Ascending aorta (tissue), 2 donors: ENCODE data around the gene KCNMB1. TPM values are rescaled to one million over a fixed set of nuclear protein-coding genes. Genes with fewer than 3 reads are reported as not detected.
A peak's percentile ranks its signal among the peaks of the same experiment; 100 is the strongest.

Experiments used
- DNase-seq, 2 donors: peaks; one replicate each; pipeline ENCODE4 v3.0.0-alpha.2; 2019; ENCODE audit warnings: low spot score in 2 of 2
- H3K27ac ChIP-seq, 2 donors: fragments of 200-600 bp; sonication (generic); one replicate each; pipeline ENCODE4 v1.5.1; 2016 to 2017; ENCODE audit warnings: mild to moderate bottlenecking in 1 of 2
- H3K27me3 ChIP-seq: fragments of 200-600 bp; sonication (generic); one replicate; pipeline ENCODE4 v1.5.1; 2017
- H3K36me3 ChIP-seq, 2 donors: fragments of 200-600 bp; sonication (generic); one replicate each; pipeline ENCODE4 v1.5.1; 2016
- H3K4me1 ChIP-seq, 2 donors: fragments of 200-600 bp; sonication (generic); one replicate each; pipeline ENCODE4 v1.5.1; 2016 to 2017; ENCODE audit warnings: mild to moderate bottlenecking in 1 of 2
- H3K4me3 ChIP-seq, 2 donors: fragments of 200-600 bp; sonication (generic); one replicate each; pipeline ENCODE4 v1.5.1; 2016 to 2017; ENCODE audit warnings: mild to moderate bottlenecking in 1 of 2
- H3K9me3 ChIP-seq, 2 donors: fragments of 200-600 bp; sonication (generic); one replicate each; pipeline ENCODE4 v1.5.1; 2016
- intact Hi-C: fragments of 100-400 bp; cut with DNase I; formaldehyde crosslinking; loops from one replicate; pipeline ENCODE4 v1.15.1; 2023
- total RNA-seq: library from RNA; depleted of rRNA; stranded (reverse); fragments of >200 nt; gene quantifications from one replicate; pipeline ENCODE4 v1.1.0, GENCODE V29; 2016
- TF ChIP-seq, protein P1 (sequence below), 3 experiments: fragments of 200-600 bp in 2 of 3; fragments of 450-650 bp in 1 of 3; sonication (generic) in 2 of 3; IDR thresholded peaks; one replicate each; pipeline ENCODE4 v1.5.1; 2016 to 2019; ENCODE audit warnings: antibody characterized with exemption in 3 of 3, mild to moderate bottlenecking in 1 of 3, moderate library complexity in 1 of 3

KCNMB1 gene
- total RNA-seq, 1 donor from 2014 or later: 30.8 TPM

DNA sequence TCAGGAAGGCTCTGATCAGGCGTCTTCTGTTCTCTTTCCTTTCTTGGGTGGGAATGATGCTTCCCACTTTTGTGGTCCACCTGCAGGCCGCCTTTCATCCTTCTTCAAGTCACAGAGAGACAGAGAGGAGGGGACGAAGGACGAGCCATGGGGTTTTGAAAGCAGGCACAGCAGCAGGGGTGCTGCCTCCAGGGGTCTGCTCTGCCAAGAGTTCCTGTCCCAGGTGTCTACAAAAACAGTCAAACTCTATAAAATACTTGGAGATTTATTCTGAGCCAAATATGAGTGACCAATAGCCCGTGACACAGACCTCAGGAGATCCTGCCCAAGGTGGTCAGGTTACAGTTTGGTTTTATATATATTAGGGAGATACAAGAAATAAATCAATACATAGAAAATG, 57.1 kb downstream of the KCNMB1 start:
- DNase-seq: no peak
- no peak overlapping the region for H3K4me3 ChIP-seq
- H3K4me1 ChIP-seq: peaks cover 0 to 14% of the 10 kb centered on the region in 2 donors
- no peaks in the 10 kb centered on the region for H3K27me3 ChIP-seq
- TF ChIP-seq, protein P1, sequence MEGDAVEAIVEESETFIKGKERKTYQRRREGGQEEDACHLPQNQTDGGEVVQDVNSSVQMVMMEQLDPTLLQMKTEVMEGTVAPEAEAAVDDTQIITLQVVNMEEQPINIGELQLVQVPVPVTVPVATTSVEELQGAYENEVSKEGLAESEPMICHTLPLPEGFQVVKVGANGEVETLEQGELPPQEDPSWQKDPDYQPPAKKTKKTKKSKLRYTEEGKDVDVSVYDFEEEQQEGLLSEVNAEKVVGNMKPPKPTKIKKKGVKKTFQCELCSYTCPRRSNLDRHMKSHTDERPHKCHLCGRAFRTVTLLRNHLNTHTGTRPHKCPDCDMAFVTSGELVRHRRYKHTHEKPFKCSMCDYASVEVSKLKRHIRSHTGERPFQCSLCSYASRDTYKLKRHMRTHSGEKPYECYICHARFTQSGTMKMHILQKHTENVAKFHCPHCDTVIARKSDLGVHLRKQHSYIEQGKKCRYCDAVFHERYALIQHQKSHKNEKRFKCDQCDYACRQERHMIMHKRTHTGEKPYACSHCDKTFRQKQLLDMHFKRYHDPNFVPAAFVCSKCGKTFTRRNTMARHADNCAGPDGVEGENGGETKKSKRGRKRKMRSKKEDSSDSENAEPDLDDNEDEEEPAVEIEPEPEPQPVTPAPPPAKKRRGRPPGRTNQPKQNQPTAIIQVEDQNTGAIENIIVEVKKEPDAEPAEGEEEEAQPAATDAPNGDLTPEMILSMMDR (IDR thresholded peaks at IDR 0.05): no peak
- no peaks in the 10 kb centered on the region for H3K9me3 ChIP-seq
- no peaks in the 10 kb centered on the region for H3K36me3 ChIP-seq
- intact Hi-C loops: loop anchor here (5.0 kb wide), 2 partner anchors 65 to 300 kb away; no protein-coding TSS in a partner anchor
- H3K27ac ChIP-seq: peak overlapping the region; percentile 37 to 72

DNA sequence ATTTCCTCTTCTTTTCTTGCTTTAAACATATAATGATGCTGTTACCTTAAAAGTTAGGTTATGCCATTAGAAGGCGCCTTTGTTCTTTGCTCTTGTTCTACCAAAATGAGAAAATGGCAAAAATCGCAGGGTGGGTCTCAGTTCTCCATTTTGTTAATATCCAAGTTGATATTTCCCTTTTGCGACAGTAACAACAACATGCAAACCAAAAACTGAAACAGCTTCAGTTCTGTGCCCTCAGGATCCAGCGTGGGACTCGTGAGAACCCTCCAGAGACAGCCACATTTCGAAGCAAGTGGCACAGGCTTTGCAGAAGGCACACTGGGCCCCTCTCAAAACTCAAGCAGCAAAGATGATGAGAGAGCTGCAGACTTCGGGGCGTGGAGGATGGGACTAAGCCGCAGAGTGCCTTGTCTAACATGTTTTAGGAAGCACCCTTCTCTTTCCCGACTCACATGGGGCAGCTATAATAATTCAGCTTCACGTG, 58.6 kb downstream of the KCNMB1 start:
- H3K9me3 ChIP-seq: no peaks in the 10 kb centered on the region
- peak overlapping the region in 1 of 2 donors; percentile 24 for H3K27ac ChIP-seq
- no peak overlapping the region for H3K4me3 ChIP-seq
- DNase-seq: no peak
- H3K36me3 ChIP-seq: no peaks in the 10 kb centered on the region
- TF ChIP-seq, protein P1 (IDR thresholded peaks at IDR 0.05): no peak
- intact Hi-C loops: loop anchor here (1.0 to 5.0 kb wide), 4 partner anchors 15 to 302 kb away; partner anchors contain the start of gene KCNMB1
- peaks cover 0 to 14% of the 10 kb centered on the region in 2 donors for H3K4me1 ChIP-seq
- no peaks in the 10 kb centered on the region for H3K27me3 ChIP-seq

DNA sequence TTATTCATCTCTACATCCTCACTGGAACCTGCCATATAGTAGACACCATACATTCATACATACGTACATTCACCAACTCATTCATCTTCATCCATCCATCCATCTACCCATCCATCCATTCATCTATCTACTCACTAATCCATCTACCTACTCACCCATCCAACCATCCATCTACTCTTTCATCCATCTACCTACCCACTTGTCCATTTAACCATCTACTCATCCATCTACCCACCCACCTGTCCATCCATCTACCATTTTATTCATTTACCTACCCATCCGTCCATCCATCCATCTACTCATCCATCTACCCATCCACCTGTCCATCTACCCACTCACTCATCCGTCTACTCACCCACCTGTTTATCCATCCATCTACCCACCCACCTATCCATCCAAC, 59.6 kb downstream of the KCNMB1 start:
- Histone ChIP-seq H3K36me3 (no peaks in the 10 kb centered on the region), H3K27ac (no peak overlapping the region), H3K4me1 (peaks cover 0 to 14% of the 10 kb centered on the region in 2 donors), H3K9me3 (no peaks in the 10 kb centered on the region), H3K27me3 (no peaks in the 10 kb centered on the region), H3K4me3 (no peak overlapping the region)
- TF ChIP-seq, protein P1 (IDR thresholded peaks at IDR 0.05): no peak
- intact Hi-C loops: no loop called here
- no peak for DNase-seq

DNA sequence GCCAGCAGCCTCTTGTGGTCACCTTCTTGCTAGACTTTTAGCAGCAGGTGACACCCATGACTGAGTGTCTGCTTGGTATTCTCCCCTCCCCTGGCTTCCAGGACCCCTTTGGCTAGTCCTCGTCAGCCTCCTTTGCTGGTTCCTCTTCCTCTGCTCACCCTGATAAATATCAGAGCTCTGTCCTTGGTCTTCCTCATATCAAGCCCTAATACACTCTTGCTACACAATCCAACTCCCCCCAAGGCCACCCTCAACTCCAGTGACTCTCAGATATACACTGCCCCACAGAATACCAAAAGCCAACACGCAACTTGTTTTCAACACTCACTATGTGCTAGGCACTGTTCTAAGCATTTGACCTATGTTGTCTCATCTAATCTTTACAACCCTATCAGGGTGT, 61.3 kb downstream of the KCNMB1 start:
- H3K9me3 ChIP-seq: no peaks in the 10 kb centered on the region
- H3K27me3 ChIP-seq: no peaks in the 10 kb centered on the region
- H3K27ac ChIP-seq: no peak overlapping the region
- TF ChIP-seq, protein P1 (IDR thresholded peaks at IDR 0.05): no peak
- no peaks in the 10 kb centered on the region for H3K36me3 ChIP-seq
- peaks cover 0 to 14% of the 10 kb centered on the region in 2 donors for H3K4me1 ChIP-seq
- DNase-seq: no peak
- H3K4me3 ChIP-seq: no peak overlapping the region
- intact Hi-C loops: no loop called here

DNA sequence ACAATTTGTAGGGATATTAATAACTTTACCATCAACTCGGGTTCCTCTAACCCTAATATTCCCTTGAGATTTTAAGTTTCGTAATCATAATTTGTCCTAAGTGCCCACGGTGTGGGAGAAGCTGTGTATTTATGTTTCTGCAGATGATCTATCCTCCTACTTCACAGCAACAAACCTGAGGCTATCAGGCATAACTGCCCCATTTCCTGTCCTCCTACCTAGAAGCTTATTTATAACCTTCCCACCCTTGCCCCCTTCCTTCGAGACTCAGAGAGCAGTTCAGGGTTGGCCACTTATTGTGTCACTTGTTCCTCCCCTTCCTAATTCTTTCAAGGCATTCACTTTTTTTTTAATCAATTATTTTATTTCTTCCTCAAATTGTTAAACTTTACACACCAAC, 62.0 kb downstream of the KCNMB1 start:
- Histone ChIP-seq H3K4me1 (peaks cover 0 to 14% of the 10 kb centered on the region in 2 donors), H3K36me3 (no peaks in the 10 kb centered on the region), H3K27ac (no peak overlapping the region), H3K9me3 (no peaks in the 10 kb centered on the region), H3K4me3 (no peak overlapping the region), H3K27me3 (no peaks in the 10 kb centered on the region)
- no peak for DNase-seq
- TF ChIP-seq, protein P1 (IDR thresholded peaks at IDR 0.05): no peak
- intact Hi-C loops: no loop called here

Other genes starting within 250 kb of the KCNMB1 start
- not detected for gene C5orf58, start 156.4 kb downstream of the KCNMB1 start, total RNA-seq
- 9.3 TPM for gene LCP2, start 91.6 kb downstream of the KCNMB1 start, total RNA-seq
- gene KCNIP1, start 114.7 kb upstream of the KCNMB1 start, total RNA-seq: not detected